NCI-H2196 (cell line): ENCODE results near the gene TMEM53.
A peak's percentile ranks its signal among the peaks of the same experiment; 100 is the strongest.

Source experiments
- DNase-seq: peaks from one replicate; lab custom pipeline; 2025; ENCODE audit not compliant: unreplicated experiment; lab: John Stamatoyannopoulos, UW

Gene TMEM53

DNA sequence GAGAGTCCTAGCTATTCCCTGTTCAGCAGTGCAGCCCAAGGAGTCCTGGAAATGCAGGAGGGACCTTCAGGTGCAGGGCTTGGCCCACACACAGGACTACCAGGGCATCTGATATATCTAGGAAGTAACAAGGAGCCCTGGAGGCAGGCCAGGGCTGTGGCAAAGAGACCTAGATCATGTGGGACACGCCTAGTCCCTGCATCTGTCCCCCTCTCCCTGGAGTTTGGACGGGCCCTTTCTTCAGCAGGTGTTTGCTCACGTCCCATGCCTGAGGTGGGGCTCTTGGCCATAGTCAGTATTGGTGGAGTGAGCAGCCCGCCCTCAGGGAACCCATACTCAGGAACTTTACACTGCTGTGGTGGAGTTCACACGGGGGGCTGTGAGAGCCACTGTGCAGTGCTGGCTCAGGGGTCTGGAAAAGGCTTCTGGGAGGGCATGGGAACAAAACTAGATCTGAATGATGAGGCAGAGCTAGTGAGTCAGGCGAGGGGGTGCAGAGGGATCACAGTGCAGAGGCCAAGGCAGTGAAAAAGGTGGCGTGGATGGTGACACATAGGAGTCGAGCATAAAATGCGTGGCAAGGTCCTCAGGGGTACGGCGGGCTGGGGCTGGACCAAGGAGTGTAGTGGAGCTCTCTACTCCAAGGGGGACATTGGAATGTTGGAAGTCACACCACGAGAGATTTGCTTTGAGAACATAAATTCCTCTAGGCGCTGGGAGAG lies 25.6 kb downstream of the TMEM53 start:
- no peak for DNase-seq

DNA sequence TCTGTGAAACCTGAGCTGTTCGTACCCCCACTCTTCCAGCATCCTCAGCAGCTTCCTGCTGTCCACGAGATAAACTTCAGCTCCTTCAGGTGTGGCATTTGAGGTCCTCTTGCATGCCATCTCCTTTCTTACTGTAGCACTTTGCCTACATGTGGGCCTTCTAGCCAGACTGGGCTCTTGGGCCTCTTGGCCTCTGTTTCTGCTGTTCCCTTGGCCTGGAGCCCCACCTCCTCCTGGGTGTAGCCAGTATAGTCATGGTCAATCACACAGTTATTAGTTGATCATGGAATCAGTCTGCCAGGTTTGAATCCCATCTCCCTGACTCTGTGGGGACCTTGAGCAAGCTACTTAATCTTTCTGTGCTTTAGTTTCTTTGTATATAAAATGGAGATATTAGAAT lies 26.4 kb downstream of the TMEM53 start:
- DNase-seq, result no peak

DNA sequence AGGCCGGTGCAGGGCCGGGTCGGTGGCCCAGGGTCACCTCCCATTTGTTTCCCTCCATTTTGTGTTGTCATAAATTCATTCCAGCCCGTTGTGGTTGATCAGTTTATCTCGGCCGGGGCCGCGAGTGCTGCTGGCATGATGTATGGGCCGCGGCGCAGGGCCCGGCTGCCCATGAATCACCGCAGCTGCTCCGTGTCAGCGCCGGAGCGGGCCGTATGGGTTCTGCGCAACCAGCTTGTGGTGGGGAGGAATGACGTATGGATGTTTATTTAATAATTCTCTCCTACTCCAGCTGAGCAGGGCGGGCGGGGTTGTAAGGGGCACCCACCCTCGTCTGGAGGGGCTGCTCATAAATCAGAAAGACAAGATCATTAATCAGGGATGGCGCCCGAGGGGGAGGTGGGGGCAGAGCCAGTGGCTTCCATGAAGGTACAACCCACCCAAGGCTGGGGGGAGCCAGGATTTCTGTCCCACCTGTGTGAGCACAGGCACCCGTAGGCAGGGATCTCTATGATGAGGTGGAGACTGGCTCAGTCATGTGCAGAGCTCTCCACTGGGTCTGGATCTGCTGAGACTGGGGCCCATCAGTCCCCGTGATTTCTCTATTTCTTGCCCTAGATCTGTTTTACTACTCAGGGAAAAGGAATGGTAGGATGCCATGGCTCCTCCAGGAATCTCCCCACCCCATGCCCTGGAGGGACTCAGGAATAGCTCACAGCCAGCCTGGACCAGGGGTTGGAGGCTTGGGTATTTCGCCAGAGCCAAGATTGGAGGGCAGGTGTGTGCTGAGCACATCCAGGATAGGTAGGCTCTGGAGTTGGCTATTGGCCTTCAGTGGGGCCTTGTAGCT lies 27.8 kb downstream of the TMEM53 start:
- no peak for DNase-seq

DNA sequence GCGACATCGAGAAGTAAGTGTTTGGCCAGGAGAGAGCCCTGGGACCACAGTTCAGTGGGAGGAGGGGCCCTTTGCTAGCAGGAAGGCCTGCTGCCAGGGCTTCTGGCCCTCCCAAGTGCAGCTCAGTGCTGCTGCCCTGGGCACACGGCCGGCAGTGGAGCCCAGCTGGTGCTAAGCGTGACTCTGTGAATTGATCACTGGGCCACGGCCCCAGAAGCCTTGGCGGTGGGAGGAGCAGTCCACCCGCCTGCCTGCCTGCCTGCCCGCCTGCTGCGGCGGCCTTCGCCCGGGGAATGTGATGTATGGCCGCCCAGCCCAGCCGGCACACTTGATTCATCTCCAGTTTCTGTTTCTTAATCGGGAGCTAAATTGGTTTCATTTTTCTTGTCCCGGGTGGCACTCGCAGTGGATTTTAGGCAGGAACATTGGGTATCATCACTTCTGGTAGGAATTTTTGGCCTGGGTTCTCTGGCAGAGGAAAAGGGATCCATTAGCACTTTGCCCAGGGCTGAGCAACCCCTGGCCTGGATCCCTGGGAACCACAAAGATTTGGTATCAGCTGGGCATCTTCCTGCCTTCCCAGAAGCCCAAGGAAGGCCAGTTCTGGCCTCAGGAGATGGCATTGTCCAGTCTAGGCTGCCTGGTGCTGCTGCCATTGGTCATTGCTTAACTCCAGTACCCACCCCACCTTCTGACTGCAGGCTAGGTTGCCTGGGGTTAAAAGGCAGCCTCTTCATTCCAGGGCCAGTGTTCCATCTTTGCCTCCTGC lies 28.6 kb downstream of the TMEM53 start:
- DNase-seq, result peak; percentile 67

DNA sequence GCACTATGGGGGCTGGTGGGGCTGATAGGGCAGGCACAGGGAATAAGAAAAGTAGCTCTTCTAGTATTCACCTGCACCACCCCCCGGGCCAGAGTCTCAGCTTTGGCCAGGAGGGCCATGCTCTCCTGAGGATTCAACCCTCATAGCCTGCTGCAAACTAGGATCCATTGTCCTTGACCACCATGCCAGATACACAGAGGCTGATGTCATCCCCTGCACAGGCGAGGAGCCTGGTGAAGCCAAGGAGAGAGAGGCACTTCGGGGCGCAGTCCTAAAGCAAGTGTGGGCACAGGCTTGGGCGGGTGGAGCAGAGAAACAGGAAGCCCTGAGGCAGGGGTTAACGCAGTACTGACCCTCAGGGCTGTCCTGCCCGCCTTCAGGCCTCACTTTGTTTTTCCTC lies 29.5 kb downstream of the TMEM53 start:
- no peak for DNase-seq

DNA sequence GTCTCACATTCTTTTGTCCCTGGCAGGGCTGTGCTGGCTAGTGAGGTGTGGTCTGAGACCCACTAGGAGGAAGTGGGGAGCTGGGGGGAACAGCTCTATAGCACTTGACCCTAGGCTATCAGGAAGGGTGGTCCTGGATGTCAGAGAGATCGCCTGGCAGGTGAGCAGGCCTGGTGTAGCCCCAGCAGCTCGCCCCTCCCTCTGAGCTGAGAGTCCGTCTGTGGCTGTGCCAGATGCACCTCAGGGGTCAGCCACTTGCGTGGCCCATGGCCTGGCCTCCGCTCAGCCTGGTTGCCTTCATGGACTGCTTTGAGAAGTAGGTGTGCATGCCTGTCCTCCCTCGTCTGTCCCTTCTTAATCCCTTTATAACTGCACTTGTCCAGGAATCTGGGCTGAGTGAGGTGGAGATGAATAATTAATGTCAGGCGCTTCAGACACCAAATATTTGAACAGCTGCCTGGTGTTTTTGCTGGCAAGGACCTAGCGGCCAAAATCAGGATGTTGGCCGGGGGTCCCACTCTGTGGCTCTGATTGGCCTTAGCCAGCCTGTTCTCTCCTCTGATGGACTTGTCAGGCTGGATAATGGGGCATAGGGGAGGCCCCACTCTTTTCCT lies 30.5 kb downstream of the TMEM53 start:
- DNase-seq, result peak; percentile 21

DNA sequence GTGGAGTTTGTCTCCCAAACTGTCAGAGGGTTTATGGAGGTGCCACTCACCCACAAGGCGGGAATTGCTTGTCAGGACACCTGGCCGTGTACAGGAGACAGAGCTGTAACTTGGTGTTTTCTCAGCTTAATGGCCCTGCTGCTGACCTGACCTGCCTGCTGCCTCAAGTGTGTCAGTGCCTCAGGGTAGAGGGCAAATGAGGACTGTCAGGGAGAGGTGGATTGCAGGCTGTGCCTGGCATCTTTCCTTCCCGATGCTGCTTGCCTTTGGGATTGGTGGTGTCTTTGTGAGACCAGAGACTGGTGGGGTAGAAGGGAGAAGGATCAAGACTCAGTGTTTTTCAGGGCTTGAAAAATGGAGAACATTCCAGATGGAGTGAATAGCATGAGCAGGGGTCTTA lies 31.4 kb downstream of the TMEM53 start:
- DNase-seq, result no peak

DNA sequence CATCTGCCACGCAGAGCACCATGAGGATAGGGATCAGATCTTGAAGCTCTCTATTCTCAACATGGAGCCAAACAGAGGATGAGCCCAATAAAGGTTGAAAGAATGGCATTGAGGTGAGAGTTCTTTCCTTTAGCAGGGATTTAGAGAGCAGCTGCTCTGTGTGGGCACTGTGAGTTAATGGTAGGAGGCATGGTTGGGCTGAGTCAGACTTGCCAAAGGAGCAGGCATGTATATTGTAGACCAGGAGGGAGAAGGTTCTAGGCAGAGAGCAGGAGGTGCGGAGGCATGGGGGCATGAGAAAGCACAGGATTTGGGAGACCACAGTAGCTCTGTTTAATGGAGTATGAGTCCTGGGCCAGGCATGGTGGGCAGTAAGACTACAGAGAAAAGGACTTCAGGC lies 32.0 kb downstream of the TMEM53 start:
- DNase-seq, result no peak

DNA sequence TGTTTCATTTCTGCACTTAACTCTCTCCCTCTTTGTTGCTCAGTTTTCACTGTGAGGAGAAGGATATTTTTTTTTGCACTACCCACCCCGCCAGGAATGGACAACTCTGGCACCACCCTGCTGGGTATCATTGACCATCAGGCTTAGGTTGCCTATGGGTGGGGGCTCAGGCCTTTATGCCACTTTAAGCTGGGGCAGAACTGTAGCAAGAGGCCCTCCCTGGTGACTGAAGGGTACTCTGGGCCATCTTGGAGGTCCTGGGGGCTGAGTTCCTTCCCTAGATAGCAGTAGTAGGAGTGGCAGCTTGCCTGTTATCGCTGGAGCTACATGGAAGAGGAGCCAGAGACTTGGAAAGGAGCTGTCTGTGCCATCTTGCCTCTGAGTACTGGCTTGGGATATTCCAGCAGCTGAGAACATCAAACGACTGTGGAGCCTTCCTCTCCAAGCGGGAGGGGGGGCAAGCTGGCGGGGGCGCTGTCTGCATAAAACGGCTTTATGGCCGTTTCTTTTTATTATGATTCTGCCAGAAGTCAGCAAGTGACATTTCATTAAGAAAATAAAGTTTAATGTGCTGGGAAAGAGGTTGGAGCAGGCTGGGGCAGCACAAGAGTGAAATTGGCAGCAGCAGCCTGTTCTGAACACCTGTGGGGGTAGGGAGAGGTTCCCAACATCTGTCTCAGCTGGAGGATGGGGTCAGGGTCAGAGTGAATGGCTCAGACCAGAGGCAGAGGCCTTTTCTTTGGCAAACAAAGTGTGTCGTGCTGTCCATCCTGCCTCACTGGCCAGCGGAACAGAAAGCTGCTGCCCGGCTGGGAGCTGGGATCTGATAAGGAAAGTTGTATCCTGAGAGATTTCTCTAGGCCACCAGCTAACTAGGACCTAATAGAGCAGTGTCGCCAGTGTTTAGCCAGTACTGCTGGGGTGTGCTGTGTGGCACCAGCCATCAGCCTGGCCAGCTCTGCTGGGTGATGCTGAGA lies 32.9 kb downstream of the TMEM53 start:
- no peak for DNase-seq

DNA sequence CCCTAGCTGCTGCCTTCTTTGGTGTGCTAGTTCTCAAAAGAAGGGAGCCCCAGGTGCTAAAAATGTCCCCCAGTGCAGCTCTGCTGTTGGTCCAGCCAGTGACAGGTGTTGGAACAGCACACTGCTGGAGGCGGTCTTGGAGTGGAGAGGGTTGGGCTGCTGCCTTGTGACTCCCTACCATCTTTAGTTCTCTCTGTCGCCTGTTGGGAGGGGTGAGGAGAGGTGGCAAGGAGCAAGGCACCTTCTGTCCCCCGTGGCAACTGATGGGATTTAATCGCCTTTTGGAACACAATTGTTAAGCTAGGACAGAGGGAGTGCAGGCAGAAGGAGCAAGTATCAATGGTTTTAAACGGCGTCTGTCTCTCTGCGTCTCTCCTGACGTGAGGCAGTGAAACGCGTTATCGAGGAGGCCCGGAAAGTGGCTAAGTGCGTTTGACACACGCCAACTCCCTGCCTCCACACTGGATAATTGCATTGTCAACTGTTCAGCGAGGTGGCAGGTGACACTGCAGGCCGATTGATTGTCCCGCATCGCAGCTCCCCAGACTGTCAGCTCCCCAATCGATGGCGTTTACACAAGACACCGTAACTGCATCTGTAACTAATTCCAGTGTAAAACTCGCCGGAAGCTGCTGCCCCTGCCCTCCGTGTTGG lies 34.0 kb downstream of the TMEM53 start:
- no peak for DNase-seq

DNA sequence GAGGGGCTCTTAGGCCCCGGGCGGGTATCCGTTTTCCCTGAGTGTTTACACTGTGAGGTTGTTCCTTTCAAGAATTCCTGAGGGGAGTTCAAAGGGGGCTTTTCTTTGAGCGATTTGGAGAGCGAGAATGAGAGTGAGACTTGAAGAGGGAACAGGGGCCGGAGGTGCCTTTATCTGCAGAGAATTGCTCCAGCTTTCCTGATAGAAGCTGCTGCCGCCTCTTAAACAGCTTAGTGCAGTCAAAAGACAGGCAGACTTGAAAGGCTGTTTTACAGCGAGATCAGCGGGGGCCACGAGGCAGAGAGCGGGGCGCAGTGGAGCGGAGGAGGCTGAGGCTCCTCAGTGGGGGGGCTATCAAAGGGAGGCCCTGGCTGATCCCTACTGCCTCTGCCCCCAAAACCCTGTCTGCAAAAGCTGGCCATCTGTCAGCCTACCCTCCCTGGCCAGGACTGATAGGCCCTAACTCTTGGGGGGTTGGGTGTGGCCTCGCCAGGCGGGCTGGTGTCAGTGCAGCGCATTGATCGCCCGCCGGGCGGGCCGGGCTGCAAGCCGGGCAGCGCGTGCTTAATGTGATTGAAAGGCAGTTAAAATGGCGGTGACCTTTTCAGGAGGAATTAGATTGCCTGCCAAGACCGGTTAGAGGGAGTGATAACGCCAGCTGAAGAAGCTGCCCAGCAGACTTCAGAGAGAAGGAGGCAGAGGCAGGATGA lies 36.4 kb downstream of the TMEM53 start:
- DNase-seq, result no peak

DNA sequence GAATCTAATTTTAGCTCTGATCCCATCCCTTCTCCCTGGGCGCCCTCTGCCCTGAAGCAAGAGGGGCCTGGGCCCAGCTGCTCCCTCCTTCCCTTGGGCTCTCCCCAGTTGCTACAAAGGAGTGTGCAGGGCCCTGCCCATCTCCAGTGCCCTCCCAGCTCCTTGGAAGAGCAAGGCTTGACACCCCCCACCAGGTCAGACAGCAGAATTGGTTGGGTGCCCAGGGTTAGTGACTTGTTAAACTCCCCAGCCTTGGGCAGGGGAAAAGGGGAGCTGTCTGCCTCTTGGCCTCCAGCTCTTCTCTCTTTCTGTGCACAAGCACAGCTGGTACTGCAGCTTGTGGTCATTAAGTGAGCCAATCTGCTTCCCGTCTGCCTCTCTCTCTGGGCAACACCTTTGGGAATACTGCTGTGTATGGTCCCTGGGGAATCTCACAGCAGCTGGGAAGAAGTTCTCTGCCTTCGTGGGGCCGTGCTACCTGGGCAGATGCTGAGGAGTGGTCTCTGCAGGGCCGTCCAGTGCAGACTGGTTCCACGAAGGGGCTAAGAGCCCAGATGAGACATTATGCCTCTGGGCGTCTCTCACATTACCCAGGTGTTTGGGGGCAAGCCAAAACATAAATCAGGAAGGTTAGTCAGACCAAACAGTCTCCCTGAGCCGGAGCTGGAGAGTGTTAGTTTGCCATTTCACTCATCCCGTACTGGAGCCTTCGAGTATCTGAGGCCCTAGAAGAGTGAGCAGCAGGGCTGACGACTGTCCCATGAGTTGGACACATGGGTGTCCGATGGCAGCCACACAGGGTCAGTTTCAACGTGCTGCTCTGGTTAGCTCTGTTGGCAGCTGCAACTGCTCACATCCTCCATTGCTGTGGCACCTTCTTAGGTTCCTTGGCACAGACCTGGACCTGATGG lies 37.3 kb downstream of the TMEM53 start:
- DNase-seq, result no peak

DNA sequence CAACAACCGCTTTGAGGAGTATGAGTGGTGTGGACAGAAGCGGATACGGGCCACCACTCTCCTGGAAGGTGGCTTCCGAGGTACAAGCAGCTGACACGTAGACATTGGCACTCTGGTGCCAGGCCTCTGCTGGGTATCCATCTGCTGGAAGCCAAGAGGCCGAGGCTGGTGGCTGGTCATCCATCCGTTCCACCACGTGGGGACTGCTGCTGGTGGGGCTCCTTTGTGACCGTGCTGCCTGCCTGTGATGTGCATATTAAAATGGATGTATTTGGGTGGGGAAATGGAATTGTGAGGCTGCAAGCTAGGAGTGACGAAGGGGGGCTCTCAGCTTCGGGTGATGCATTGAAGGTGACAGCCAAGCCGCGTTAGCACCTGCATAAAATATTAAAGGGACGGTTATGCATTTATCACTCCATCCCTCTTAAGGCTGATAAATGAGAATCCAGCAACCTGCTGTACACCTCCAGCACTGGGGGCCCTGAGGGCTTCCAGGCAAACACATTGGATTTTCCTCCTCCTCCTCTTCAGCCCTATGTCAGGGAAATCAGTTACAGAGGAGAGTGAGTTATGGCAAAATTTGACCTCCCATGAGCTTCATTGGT lies 38.1 kb downstream of the TMEM53 start:
- no peak for DNase-seq

DNA sequence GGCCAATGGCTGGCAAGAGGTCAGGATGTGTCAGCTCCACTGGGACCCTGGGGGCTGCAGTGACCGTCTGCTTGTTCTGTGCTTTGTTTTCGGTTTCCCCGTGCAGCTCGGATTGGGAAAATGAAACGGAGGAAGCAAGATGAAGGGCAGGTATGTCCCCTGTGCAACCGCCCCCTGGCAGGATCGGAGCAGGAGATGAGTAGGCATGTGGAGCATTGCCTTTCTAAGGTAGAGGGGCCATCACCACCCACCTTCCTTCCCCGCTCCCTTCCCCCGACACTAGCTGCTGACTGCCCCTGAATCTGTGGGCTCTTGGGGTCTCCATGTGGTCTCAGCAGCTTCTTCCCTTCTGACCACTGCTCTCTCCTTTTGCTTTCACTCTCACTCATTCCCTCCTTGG lies 38.8 kb downstream of the TMEM53 start:
- DNase-seq, result no peak

DNA sequence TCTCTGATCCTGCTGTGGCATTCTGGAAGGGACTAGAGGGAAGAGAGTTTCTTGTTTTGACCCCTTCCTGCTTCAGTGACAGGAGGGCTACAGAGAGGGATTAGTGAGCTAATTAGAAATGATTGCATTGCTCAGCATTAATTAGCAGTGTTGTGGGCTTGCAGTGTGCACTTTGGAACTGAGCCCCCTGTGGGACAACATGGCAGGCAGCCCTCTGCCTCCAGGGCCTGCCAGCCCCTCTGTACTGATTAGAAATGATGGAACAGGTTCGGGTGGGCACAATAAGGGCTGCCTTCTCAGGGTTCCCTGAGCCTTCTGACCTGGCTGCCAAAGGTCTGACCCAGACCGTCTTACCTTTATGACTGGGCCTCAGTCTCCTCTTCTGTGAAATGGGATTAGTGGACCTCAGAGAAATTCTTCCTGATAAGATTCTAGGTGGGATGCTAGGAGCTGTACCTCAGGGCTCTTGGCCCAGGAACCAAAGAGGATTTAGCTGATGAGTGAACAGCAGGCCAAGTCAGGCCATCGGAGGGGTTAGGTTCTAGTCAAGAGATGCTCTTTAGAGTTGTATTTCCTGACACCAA lies 39.6 kb downstream of the TMEM53 start:
- DNase-seq, result no peak

DNA sequence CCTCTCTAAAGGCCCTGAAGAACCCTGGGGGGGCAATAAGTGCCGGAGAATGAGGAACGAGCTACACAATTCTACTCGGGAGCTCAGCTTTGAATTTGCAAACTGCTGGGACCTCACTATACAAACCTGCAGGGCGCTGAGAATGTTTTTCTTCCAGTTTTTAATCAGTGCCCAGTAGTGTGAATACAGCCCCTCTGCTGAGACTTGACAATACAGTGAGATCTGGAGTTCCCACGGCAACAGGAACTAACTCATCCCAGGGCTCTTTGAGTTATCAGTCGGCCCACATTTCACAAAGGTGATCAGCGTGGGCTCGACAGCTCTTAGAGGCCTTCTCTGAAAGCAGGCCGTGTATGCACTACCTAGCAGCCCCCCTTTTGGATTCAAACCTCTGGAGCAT lies 41.7 kb downstream of the TMEM53 start:
- DNase-seq, result no peak
